HCT116 (cell line): ENCODE data around the gene CASZ1. TPM values are rescaled to one million over a fixed set of nuclear protein-coding genes. Genes with fewer than 3 reads are reported as not detected.

Experiments used
- ATAC-seq: fragments of 200-7000 bp; cut with Tn5 transposase; 2 replicates; pipeline ENCODE4 v1.9.1; 2020; ENCODE audit warnings: mild to moderate bottlenecking, moderate library complexity
- BruUV-seq: library from RNA; stranded (reverse); fragments of 400-500 nt; replicated peaks from 2 replicates; lab custom pipeline; 2021; lab: Mats Ljungman, UMichigan
- CTCF ChIA-PET: fragments of 300-600 bp; sonication (Branson Sonifier 250); formaldehyde crosslinking; loops from one replicate; lab custom pipeline; 2021; ENCODE audit warnings: antibody characterized with exemption; lab: Charles Lee
- POLR2A ChIA-PET: fragments of 300-600, 350-600 bp; sonication (Branson Sonifier 250); formaldehyde crosslinking; loops from one replicate; lab custom pipeline; 2021; ENCODE audit warnings: antibody characterized with exemption; lab: Charles Lee
- RAD21 ChIA-PET, 2 experiments: fragments of 300-600 bp; sonication (Branson Sonifier 250); formaldehyde crosslinking; loops; one replicate each; lab custom pipeline; 2023; ENCODE audit warnings: low total read pairs in 2 of 2; ENCODE audit not compliant: uncharacterized antibody in 2 of 2, unreplicated experiment in 2 of 2, low non-redundant PET in 1 of 2; lab: Charles Lee
- DNase-seq: peaks from one replicate; pipeline ENCODE4 v3.0.0-alpha.2; 2010; ENCODE audit warnings: low read depth, low spot score
- H2AFZ ChIP-seq: fragments of 200-600 bp; shearing (Covaris generic), sonication (generic); 2 replicates; pipeline ENCODE4 v1.6.1; 2017; ENCODE audit warnings: low read depth, mixed run types, mixed read lengths, antibody characterized with exemption, low read length; ENCODE audit not compliant: poor library complexity, severe bottlenecking
- H3K27ac ChIP-seq: 2 replicates; pipeline ENCODE4 v1.5.1; 2012; ENCODE audit warnings: low read depth, low read length
- H3K27me3 ChIP-seq: fragments of 200-600 bp; sonication (generic); 2 replicates; pipeline ENCODE4 v1.6.1; 2016; ENCODE audit warnings: mixed run types, low read length, mixed read lengths; ENCODE audit not compliant: insufficient read depth
- H3K36me3 ChIP-seq, 2 experiments: fragments of 200-500 bp in 1 of 2; fragments of 200-600 bp in 1 of 2; sonication (Bioruptor generic) in 1 of 2; sonication (generic) in 1 of 2; 2 replicates each; pipeline versions ENCODE4 v1.5.1 to v1.6.1; 2014 to 2016; ENCODE audit warnings: low read length in 2 of 2, inconsistent platforms in 1 of 2, mixed read lengths in 1 of 2, mixed run types in 1 of 2; ENCODE audit not compliant: insufficient read depth in 2 of 2, control insufficient read depth in 1 of 2
- H3K4me1 ChIP-seq, 2 experiments: fragments of 200-600 bp in 1 of 2; sonication (generic) in 1 of 2; 2 replicates each; pipeline versions ENCODE4 v1.5.1 to v1.6.1; 2012 to 2017; ENCODE audit warnings: low read length in 2 of 2, inconsistent platforms in 1 of 2, mild to moderate bottlenecking in 1 of 2, mixed read lengths in 1 of 2, mixed run types in 1 of 2, moderate library complexity in 1 of 2; ENCODE audit not compliant: insufficient read depth in 2 of 2, control insufficient read depth in 1 of 2
- H3K4me2 ChIP-seq: fragments of 200-600 bp; sonication (generic); 2 replicates; pipeline ENCODE4 v1.6.1; 2017; ENCODE audit warnings: mixed run types, low read length, mixed read lengths
- H3K4me3 ChIP-seq, 2 experiments: fragments of 200-600 bp in 1 of 2; sonication (generic) in 1 of 2; replicated peaks in 1 of 2; 2 replicates each; pipeline ENCODE4 v1.5.1; 2011 to 2016; ENCODE audit warnings: low read length in 2 of 2, control low read depth in 1 of 2, low read depth in 1 of 2, mild to moderate bottlenecking in 1 of 2, mixed read lengths in 1 of 2, mixed run types in 1 of 2
- H3K79me2 ChIP-seq: fragments of 200-600 bp; sonication (generic); 2 replicates; pipeline ENCODE4 v1.6.1; 2017; ENCODE audit warnings: mild to moderate bottlenecking, mixed run types, low read length, moderate library complexity, mixed read lengths; ENCODE audit not compliant: insufficient read depth
- H3K9ac ChIP-seq: fragments of 200-600 bp; sonication (generic); 2 replicates; pipeline ENCODE4 v1.6.1; 2016; ENCODE audit warnings: low read length, mixed read lengths
- H3K9me2 ChIP-seq: fragments of 200-600 bp; sonication (generic), shearing (Covaris generic); 2 replicates; pipeline ENCODE4 v1.6.1; 2017; ENCODE audit warnings: mixed run types, mild to moderate bottlenecking, moderate library complexity; ENCODE audit not compliant: insufficient read depth
- H3K9me3 ChIP-seq, 2 experiments: fragments of 200-500 bp in 1 of 2; fragments of 200-600 bp in 1 of 2; sonication (Bioruptor generic) in 1 of 2; sonication (generic) in 1 of 2; 2 replicates each; pipeline ENCODE4 v1.6.1; 2014 to 2017; ENCODE audit warnings: low read length in 2 of 2, mixed read lengths in 2 of 2, inconsistent platforms in 1 of 2, low read depth in 1 of 2, mild to moderate bottlenecking in 1 of 2, mixed run types in 1 of 2, moderate library complexity in 1 of 2; ENCODE audit not compliant: control insufficient read depth in 1 of 2, insufficient read depth in 1 of 2
- H4K20me1 ChIP-seq: fragments of 200-600 bp; sonication (generic), shearing (Covaris generic); 2 replicates; pipeline ENCODE4 v1.6.1; 2017; ENCODE audit warnings: mixed run types, mild to moderate bottlenecking, moderate library complexity; ENCODE audit not compliant: insufficient read depth
- CBX3 ChIP-seq: IDR thresholded peaks from 2 replicates; pipeline ENCODE4 v1.6.1; 2012; ENCODE audit warnings: low read depth
- ELF1 ChIP-seq: IDR thresholded peaks from 2 replicates; pipeline ENCODE4 v1.6.1; 2012; ENCODE audit warnings: low read depth, borderline replicate concordance
- EZH2 ChIP-seq: fragments of 200-600 bp; sonication (generic); IDR thresholded peaks from 2 replicates; pipeline ENCODE4 v1.6.1; 2017; ENCODE audit warnings: antibody characterized with exemption, mixed run types
- JUND ChIP-seq: IDR thresholded peaks from 2 replicates; pipeline ENCODE4 v1.6.1; 2012
- POLR2AphosphoS5 ChIP-seq: IDR thresholded peaks from 2 replicates; pipeline ENCODE4 v1.6.1; 2011; ENCODE audit warnings: mild to moderate bottlenecking, low read depth, low read length, moderate library complexity
- RAD21 ChIP-seq: IDR thresholded peaks from 2 replicates; pipeline ENCODE4 v1.6.1; 2012; ENCODE audit warnings: low read depth, mild to moderate bottlenecking
- SIN3A ChIP-seq: IDR thresholded peaks from 2 replicates; pipeline ENCODE4 v1.6.1; 2012; ENCODE audit warnings: low read depth
- SP1 ChIP-seq: IDR thresholded peaks from 2 replicates; pipeline ENCODE4 v1.6.1; 2012; ENCODE audit warnings: low read depth
- TCF7L2 ChIP-seq: IDR thresholded peaks from 2 replicates; pipeline ENCODE4 v1.7.0; 2011; ENCODE audit warnings: borderline replicate concordance, inconsistent platforms; ENCODE audit not compliant: insufficient read depth, insufficient read length; ENCODE audit errors: extremely low read depth
- YY1 ChIP-seq: IDR thresholded peaks from 2 replicates; pipeline ENCODE4 v1.6.1; 2011; ENCODE audit warnings: low read length, low read depth, moderate library complexity, mild to moderate bottlenecking; ENCODE audit not compliant: insufficient replicate concordance; ENCODE audit errors: extremely low read depth
- ZNF274 ChIP-seq: fragments of 200-500 bp; sonication (Bioruptor generic); IDR thresholded peaks from 2 replicates; pipeline ENCODE4 v1.6.1; 2014; ENCODE audit warnings: mild to moderate bottlenecking, low read depth, low read length, inconsistent platforms
- intact Hi-C: fragments of 100-400 bp; cut with micrococcal nuclease; formaldehyde crosslinking; loops from 2 replicates; pipeline ENCODE4 v1.10.0; 2022
- total RNA-seq: library from RNA; stranded (reverse); gene quantifications from one replicate; pipeline ENCODE4 v1.2.1, GENCODE V29; 2021; ENCODE audit not compliant: unreplicated experiment
- TF ChIP-seq, protein P1 (sequence below): IDR thresholded peaks from 2 replicates; pipeline ENCODE4 v1.6.1; 2011; ENCODE audit warnings: mild to moderate bottlenecking, low read length, moderate library complexity; ENCODE audit not compliant: insufficient replicate concordance; ENCODE audit errors: extremely low read depth
- TF ChIP-seq, protein P2 (sequence below): IDR thresholded peaks from 2 replicates; pipeline ENCODE4 v1.6.1; 2012
- TF ChIP-seq, protein P3 (sequence below), 3 experiments: fragments of 200-600 bp in 1 of 3; sonication (generic) in 1 of 3; IDR thresholded peaks in 2 of 3; conservative IDR thresholded peaks in 1 of 3; 2 replicates each; pipeline ENCODE4 v1.5.1; 2012 to 2017; ENCODE audit warnings: low read depth in 2 of 3, low read length in 2 of 3, antibody characterized with exemption in 1 of 3, borderline replicate concordance in 1 of 3, control low read depth in 1 of 3, mild to moderate bottlenecking in 1 of 3, mixed read lengths in 1 of 3, mixed run types in 1 of 3, moderate library complexity in 1 of 3; ENCODE audit not compliant: insufficient read depth in 1 of 3

Gene CASZ1
- total RNA-seq, 1 experiment from 2014 or later: 7.7 TPM

DNA sequence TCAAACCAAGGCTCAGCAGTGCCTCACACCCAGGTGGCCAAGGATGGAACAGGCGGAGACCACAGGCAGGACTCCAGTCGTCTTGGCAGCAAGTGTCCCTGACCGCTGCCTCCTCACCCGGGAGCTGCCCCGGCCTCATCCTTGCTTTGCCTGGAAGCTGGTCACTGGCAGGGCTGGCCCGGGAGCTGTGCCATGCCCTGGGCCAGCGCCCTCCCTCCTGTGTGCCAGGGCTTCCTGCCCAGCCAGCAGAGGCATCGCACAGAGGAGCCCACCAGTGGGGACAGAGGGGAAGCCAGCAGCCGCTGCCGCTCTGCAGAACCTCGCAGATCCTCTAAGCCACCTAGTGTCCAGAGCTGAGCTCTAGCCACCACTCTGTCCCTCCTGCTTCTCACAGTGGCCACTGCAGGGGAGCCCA lies 7.8 kb downstream of the CASZ1 start:
- TF ChIP-seq, protein P1, sequence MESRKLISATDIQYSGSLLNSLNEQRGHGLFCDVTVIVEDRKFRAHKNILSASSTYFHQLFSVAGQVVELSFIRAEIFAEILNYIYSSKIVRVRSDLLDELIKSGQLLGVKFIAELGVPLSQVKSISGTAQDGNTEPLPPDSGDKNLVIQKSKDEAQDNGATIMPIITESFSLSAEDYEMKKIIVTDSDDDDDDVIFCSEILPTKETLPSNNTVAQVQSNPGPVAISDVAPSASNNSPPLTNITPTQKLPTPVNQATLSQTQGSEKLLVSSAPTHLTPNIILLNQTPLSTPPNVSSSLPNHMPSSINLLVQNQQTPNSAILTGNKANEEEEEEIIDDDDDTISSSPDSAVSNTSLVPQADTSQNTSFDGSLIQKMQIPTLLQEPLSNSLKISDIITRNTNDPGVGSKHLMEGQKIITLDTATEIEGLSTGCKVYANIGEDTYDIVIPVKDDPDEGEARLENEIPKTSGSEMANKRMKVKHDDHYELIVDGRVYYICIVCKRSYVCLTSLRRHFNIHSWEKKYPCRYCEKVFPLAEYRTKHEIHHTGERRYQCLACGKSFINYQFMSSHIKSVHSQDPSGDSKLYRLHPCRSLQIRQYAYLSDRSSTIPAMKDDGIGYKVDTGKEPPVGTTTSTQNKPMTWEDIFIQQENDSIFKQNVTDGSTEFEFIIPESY: no peak
- peak; percentile 45 for TF ChIP-seq RAD21
- TF ChIP-seq, protein P2, sequence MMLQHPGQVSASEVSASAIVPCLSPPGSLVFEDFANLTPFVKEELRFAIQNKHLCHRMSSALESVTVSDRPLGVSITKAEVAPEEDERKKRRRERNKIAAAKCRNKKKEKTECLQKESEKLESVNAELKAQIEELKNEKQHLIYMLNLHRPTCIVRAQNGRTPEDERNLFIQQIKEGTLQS: no peak
- TF ChIP-seq, all 23 proteins: peak for 1
- peaks cover 0 to 10% of the 10 kb centered on the region in 2 experiments; a peak in 3 of 4 replicates for H3K4me1 ChIP-seq
- ChIA-PET RAD21 (no interaction called here), POLR2A (no interaction called here), CTCF (interaction anchor here (1.3 kb wide), 1 partner anchor 9 kb away, joined by 3 read pairs; no protein-coding TSS in a partner anchor)
- H3K9me3 ChIP-seq: no peaks in the 10 kb centered on the region
- intact Hi-C loops: no loop called here
- no peak overlapping the region for H3K9ac ChIP-seq
- no peak overlapping the region for H3K4me3 ChIP-seq
- no peak for DNase-seq
- ATAC-seq: peak; percentile 68
- H3K36me3 ChIP-seq: no peaks in the 10 kb centered on the region
- no peak overlapping the region for H3K27ac ChIP-seq
- no peak overlapping the region for H3K4me2 ChIP-seq
- no peaks in the 10 kb centered on the region for H4K20me1 ChIP-seq
- no TSS peak for BruUV-seq
- peaks cover 24% of the 10 kb centered on the region for H3K27me3 ChIP-seq
- H2AFZ ChIP-seq: no peak overlapping the region
- H3K9me2 ChIP-seq: no peaks in the 10 kb centered on the region
- no peaks in the 10 kb centered on the region for H3K79me2 ChIP-seq

DNA sequence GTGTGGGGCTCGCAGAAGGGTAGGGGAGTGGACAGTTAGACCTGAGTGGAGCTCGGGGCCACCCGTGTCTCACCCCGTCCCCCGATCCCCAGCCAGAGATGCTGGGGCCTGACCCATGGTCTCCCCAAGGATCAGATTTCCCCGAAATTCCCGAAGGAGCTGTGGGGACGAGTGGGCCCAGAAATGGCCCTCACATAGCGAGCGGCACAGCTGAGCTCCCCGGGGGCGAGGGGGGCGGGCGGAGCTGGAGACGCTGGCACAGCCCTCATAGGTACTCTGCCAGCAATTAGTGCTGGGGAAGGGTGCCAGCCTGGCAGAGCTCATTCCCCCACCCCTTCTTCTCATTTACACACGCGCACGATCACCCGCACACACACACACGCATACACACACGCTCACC lies 9.2 kb downstream of the CASZ1 start:
- Histone ChIP-seq H3K9ac (no peak overlapping the region), H3K27ac (no peak overlapping the region), H3K9me2 (no peaks in the 10 kb centered on the region), H3K9me3 (no peaks in the 10 kb centered on the region), H4K20me1 (no peaks in the 10 kb centered on the region), H3K36me3 (no peaks in the 10 kb centered on the region), H3K4me1 (no peaks in the 10 kb centered on the region), H3K4me3 (no peak overlapping the region), H3K4me2 (no peak overlapping the region), H3K27me3 (peaks cover 16% of the 10 kb centered on the region), H2AFZ (no peak overlapping the region), H3K79me2 (no peaks in the 10 kb centered on the region)
- TF ChIP-seq POLR2AphosphoS5 (no peak), ELF1 (no peak), CBX3 (no peak), SIN3A (no peak), EZH2 (no peak), TCF7L2 (no peak), YY1 (no peak), JUND (no peak), SP1 (no peak), ZNF274 (no peak)
- TF ChIP-seq, protein P3, sequence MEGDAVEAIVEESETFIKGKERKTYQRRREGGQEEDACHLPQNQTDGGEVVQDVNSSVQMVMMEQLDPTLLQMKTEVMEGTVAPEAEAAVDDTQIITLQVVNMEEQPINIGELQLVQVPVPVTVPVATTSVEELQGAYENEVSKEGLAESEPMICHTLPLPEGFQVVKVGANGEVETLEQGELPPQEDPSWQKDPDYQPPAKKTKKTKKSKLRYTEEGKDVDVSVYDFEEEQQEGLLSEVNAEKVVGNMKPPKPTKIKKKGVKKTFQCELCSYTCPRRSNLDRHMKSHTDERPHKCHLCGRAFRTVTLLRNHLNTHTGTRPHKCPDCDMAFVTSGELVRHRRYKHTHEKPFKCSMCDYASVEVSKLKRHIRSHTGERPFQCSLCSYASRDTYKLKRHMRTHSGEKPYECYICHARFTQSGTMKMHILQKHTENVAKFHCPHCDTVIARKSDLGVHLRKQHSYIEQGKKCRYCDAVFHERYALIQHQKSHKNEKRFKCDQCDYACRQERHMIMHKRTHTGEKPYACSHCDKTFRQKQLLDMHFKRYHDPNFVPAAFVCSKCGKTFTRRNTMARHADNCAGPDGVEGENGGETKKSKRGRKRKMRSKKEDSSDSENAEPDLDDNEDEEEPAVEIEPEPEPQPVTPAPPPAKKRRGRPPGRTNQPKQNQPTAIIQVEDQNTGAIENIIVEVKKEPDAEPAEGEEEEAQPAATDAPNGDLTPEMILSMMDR (IDR thresholded peaks at IDR 0.05 in 2 of 3, conservative IDR thresholded peaks at IDR 0.05 in 1 of 3; ENCODE audit: borderline replicate concordance in 1 of 3, insufficient read depth in 1 of 3, low read depth in 2 of 3, low read length in 2 of 3): no peak
- ATAC-seq (no peak), DNase-seq (no peak)
- intact Hi-C loops: no loop called here
- ChIA-PET CTCF (no interaction called here), POLR2A (no interaction called here), RAD21 (no interaction called here)
- BruUV-seq: no TSS peak
